Stimulated activated naive CD8-positive, alpha-beta T cell treated with anti-CD3 and anti-CD28 coated beads, Interleukin-15, Interleukin-2, amounts not matched to agents 100 ng/mL and 50 ng/mL, for 24 hours (primary cell): ENCODE data around the gene ALCAM.
A peak's percentile ranks its signal among the peaks of the same experiment; 100 is the strongest.
"Not testable (repeated sequence)": the region's sequence is repeated elsewhere in the genome, so short reads cannot be mapped to it uniquely, and the experiment has no call there.

Experiments used
- H3K27ac Mint-ChIP-seq: one replicate; pipeline ENCODE4 v1.8.0; 2021; ENCODE audit warnings: mild to moderate bottlenecking, mixed read lengths
- H3K27me3 Mint-ChIP-seq: one replicate; pipeline ENCODE4 v1.8.0; 2021; ENCODE audit warnings: mixed read lengths
- H3K36me3 Mint-ChIP-seq: one replicate; pipeline ENCODE4 v1.8.0; 2021; ENCODE audit warnings: low read depth, mixed read lengths
- H3K4me1 Mint-ChIP-seq: one replicate; pipeline ENCODE4 v1.8.0; 2021; ENCODE audit warnings: low read depth, mixed read lengths
- H3K4me3 Mint-ChIP-seq: one replicate; pipeline ENCODE4 v1.8.0; 2021; ENCODE audit warnings: mild to moderate bottlenecking, mixed read lengths
- H3K9me3 Mint-ChIP-seq: one replicate; pipeline ENCODE4 v1.8.0; 2021; ENCODE audit warnings: mixed read lengths

Gene ALCAM

DNA sequence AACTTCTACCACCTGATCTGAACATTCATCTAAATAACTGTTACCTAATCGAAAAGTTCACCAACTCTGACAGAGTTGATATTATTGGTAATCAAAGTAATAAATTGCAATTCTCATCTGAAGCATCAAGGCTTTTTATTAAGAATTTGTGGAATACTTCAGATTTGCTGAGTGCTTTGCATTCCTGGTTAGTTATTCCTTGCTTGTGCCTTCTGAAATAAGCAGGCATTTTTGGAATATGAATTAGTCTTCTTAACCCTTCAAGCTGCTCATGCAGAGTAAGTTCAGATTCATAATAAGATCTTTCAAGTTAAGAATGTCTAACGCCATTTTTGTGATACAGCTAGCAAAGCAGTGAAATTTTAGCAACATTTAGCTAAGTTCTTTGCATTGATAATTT is 188.5 kb downstream of the ALCAM start:
- Mint-ChIP-seq H3K27ac (no peak overlapping the region), H3K36me3 (peaks cover 46% of the 10 kb centered on the region), H3K9me3 (no peaks in the 10 kb centered on the region), H3K27me3 (no peaks in the 10 kb centered on the region), H3K4me3 (no peak overlapping the region), H3K4me1 (no peaks in the 10 kb centered on the region)

GRCh38 chr3:105559856-105560255 is 193.1 kb downstream of the ALCAM start:
- H3K27ac Mint-ChIP-seq = no peak overlapping the region
- H3K36me3 Mint-ChIP-seq = peaks cover 18% of the 10 kb centered on the region
- no peaks in the 10 kb centered on the region for H3K27me3 Mint-ChIP-seq
- no peaks in the 10 kb centered on the region for H3K4me1 Mint-ChIP-seq
- H3K9me3 Mint-ChIP-seq = no peaks in the 10 kb centered on the region
- H3K4me3 Mint-ChIP-seq = no peak overlapping the region

- Mint-ChIP-seq H3K4me1 (no peaks in the 10 kb centered on the region), H3K9me3 (peaks cover 7% of the 10 kb centered on the region), H3K27me3 (no peaks in the 10 kb centered on the region), H3K27ac (no peak overlapping the region), H3K36me3 (peaks cover 22% of the 10 kb centered on the region), H3K4me3 (no peak overlapping the region)
Observed at GRCh38 chr3:105561876-105562275, 195.2 kb downstream of the ALCAM start.

- Mint-ChIP-seq H3K4me3 (no peak overlapping the region), H3K27me3 (no peaks in the 10 kb centered on the region), H3K4me1 (no peaks in the 10 kb centered on the region), H3K9me3 (peaks cover 7% of the 10 kb centered on the region), H3K27ac (no peak overlapping the region), H3K36me3 (peaks cover 23% of the 10 kb centered on the region)
Observed at GRCh38 chr3:105564546-105565288, 198.0 kb downstream of the ALCAM start.

- Mint-ChIP-seq H3K4me3 (no peak overlapping the region), H3K4me1 (no peaks in the 10 kb centered on the region), H3K27me3 (no peaks in the 10 kb centered on the region), H3K9me3 (no peaks in the 10 kb centered on the region), H3K27ac (no peak overlapping the region), H3K36me3 (peaks cover 18% of the 10 kb centered on the region)
Observed at GRCh38 chr3:105571005-105571404, 204.3 kb downstream of the ALCAM start.

- H3K9me3 Mint-ChIP-seq = no peaks in the 10 kb centered on the region
- no peaks in the 10 kb centered on the region for H3K4me1 Mint-ChIP-seq
- no peaks in the 10 kb centered on the region for H3K27me3 Mint-ChIP-seq
- H3K4me3 Mint-ChIP-seq = no peak overlapping the region
- peaks cover 13% of the 10 kb centered on the region for H3K36me3 Mint-ChIP-seq
- no peak overlapping the region for H3K27ac Mint-ChIP-seq
Observed at GRCh38 chr3:105572501-105572900, 205.8 kb downstream of the ALCAM start.

- H3K9me3 Mint-ChIP-seq = no peaks in the 10 kb centered on the region
- H3K4me1 Mint-ChIP-seq = no peaks in the 10 kb centered on the region
- H3K27me3 Mint-ChIP-seq = no peaks in the 10 kb centered on the region
- H3K4me3 Mint-ChIP-seq = no peak overlapping the region
- no peaks in the 10 kb centered on the region for H3K36me3 Mint-ChIP-seq
- no peak overlapping the region for H3K27ac Mint-ChIP-seq
Observed at GRCh38 chr3:105579439-105579838, 212.7 kb downstream of the ALCAM start.

DNA sequence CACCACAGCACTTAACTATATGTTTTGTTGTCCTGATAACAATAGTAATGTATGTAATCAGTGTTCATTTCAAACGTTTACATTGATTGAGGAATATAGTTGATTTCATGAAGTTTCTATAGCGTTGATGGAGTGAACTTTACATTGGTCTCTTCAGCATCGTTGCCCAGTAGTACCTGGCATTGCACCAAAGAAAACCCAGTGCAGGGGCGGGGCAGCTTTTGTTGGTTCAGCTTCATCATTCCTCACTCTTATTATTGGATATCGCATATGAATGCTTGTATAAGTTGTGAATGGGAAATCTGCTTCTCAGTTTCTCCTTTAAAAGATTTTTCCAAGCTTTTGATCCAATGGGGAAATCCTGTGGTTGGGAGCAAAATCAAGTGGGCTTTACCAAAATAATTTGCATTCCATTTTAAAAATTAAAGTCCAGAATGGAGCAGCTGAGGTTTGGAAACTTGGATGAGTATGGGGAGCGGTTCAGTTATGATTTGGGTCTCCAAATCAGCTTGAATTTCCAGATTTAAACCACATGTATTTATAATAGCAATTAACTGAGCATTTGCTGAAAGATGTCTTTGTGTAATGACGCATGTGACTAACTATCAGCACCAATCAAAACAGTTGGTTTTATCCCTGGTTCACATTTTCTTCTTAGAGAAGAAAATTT is 213.7 kb downstream of the ALCAM start:
- H3K27me3 Mint-ChIP-seq = no peaks in the 10 kb centered on the region
- no peaks in the 10 kb centered on the region for H3K9me3 Mint-ChIP-seq
- no peak overlapping the region for H3K27ac Mint-ChIP-seq
- H3K4me1 Mint-ChIP-seq = no peaks in the 10 kb centered on the region
- H3K4me3 Mint-ChIP-seq = no peak overlapping the region
- no peaks in the 10 kb centered on the region for H3K36me3 Mint-ChIP-seq

GRCh38 chr3:105582015-105582414 is 215.3 kb downstream of the ALCAM start:
- H3K9me3 Mint-ChIP-seq = no peaks in the 10 kb centered on the region
- no peak overlapping the region for H3K4me3 Mint-ChIP-seq
- no peaks in the 10 kb centered on the region for H3K27me3 Mint-ChIP-seq
- H3K36me3 Mint-ChIP-seq = no peaks in the 10 kb centered on the region
- H3K27ac Mint-ChIP-seq = no peak overlapping the region
- H3K4me1 Mint-ChIP-seq = no peaks in the 10 kb centered on the region

GRCh38 chr3:105584003-105584790 is 217.5 kb downstream of the ALCAM start:
- Mint-ChIP-seq H3K4me1 (no peaks in the 10 kb centered on the region), H3K9me3 (no peaks in the 10 kb centered on the region), H3K27ac (no peak overlapping the region), H3K36me3 (no peaks in the 10 kb centered on the region), H3K4me3 (no peak overlapping the region), H3K27me3 (no peaks in the 10 kb centered on the region)

DNA sequence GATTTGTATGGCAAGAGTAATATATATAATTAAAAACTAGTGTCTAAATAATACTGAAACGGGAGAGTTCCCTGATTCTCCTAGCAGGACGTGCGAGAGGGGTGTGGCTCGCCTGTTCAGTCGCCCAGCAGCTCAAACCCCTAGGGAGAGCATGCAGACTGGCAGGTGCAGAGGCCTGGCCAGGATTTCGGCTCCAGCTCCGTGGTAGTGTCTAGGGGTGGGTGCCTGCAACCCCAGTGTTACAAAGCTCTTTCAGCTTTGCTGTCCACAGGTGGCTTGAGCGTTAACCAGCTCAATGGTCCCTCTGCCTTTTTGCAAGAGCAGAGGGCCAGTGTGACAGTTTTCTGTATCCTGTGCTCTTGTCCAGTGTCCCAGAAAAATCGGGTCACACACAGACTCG is 226.6 kb downstream of the ALCAM start:
- H3K36me3 Mint-ChIP-seq = no peaks in the 10 kb centered on the region
- H3K27me3 Mint-ChIP-seq = no peaks in the 10 kb centered on the region
- no peak overlapping the region for H3K4me3 Mint-ChIP-seq
- H3K4me1 Mint-ChIP-seq = peaks cover 16% of the 10 kb centered on the region
- H3K9me3 Mint-ChIP-seq = peaks cover 3% of the 10 kb centered on the region
- no peak overlapping the region for H3K27ac Mint-ChIP-seq

DNA sequence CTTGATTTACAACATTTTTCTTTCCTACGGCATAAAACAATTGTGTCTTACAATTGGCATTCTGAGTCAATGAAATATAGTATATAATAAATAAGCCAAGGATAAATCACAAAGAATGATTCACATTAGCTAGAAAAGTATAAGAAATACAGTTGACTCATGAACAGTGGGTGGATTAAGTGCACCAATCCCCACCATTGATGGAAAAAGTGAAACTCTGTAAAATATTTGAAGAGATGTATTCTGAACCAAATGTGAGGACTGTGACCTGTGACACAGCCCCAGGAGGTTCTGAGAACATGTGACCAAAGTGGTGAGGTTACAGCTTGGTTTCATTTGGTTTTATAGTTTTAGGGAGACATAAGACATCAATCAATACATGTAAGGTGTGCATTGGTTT is 227.5 kb downstream of the ALCAM start:
- peak overlapping the region; percentile 54 for H3K27ac Mint-ChIP-seq
- peaks cover 16% of the 10 kb centered on the region for H3K4me1 Mint-ChIP-seq
- H3K9me3 Mint-ChIP-seq = peaks cover 3% of the 10 kb centered on the region
- peak overlapping the region; percentile 2 for H3K4me3 Mint-ChIP-seq
- no peaks in the 10 kb centered on the region for H3K36me3 Mint-ChIP-seq
- H3K27me3 Mint-ChIP-seq = no peaks in the 10 kb centered on the region

DNA sequence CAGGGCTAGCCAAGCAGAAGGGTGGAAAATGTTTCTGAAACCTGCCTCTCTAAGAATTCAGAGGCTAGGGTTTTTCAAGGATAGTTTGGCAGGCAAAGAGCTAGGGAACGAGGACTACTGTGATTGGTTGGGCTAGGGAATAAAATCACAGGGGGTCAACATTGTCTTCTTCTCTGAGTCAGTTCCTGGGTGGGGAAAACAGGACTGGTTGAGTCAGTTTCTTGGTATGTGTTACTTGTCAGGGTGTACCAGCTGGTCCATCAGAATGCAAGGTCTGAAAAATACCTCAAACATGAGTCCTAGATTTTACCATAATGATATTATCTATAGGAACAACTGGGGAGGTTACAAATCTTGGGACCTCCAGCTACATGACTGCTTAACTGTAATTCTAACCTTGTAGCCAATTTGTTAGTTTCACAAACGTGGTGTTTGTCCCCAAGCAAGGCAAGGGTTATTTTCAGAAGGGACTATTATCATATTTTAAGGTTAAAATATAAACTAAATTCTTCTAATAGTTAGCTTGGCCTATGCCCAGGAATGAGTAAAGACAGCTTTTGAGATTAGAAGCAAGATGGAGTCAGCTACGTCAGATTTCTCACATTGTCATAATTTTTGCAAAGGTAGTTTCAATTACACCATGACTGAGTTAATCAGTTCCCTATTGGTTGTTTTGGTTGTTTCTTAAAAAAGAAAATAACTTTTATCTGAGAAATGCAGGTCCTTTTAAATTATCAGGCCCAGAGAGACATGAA is 231.5 kb downstream of the ALCAM start:
- H3K27ac Mint-ChIP-seq = no peak overlapping the region
- H3K4me1 Mint-ChIP-seq = peaks cover 16% of the 10 kb centered on the region
- H3K9me3 Mint-ChIP-seq = no peaks in the 10 kb centered on the region
- peaks cover 5% of the 10 kb centered on the region for H3K27me3 Mint-ChIP-seq
- H3K4me3 Mint-ChIP-seq = no peak overlapping the region
- no peaks in the 10 kb centered on the region for H3K36me3 Mint-ChIP-seq

- Mint-ChIP-seq H3K9me3 (no peaks in the 10 kb centered on the region), H3K27ac (no peak overlapping the region), H3K4me3 (no peak overlapping the region), H3K27me3 (peaks cover 5% of the 10 kb centered on the region), H3K36me3 (no peaks in the 10 kb centered on the region), H3K4me1 (peaks cover 9% of the 10 kb centered on the region)
Observed at GRCh38 chr3:105599350-105599749, 232.6 kb downstream of the ALCAM start.

DNA sequence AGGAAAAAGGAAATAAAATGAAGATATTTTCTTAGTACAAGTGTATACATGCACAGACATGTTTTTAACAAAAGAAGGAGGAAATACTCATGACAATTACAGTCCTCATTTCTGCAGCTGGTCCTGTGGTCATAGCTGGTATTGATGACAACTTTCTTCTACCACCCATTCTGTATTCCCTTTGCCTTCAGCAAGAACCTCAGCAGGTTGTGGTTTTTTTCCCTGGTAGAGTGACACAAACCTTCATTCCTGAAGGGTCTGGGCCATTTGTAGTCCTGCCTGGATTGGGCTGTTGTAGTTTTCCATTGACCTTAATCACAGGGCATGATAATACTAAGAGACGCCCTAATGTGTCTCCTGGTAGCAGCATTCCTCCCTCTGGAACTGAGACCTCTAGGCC is 235.0 kb downstream of the ALCAM start:
- not testable (repeated sequence) for H3K4me3 Mint-ChIP-seq, H3K36me3 Mint-ChIP-seq, H3K9me3 Mint-ChIP-seq, H3K27ac Mint-ChIP-seq, H3K27me3 Mint-ChIP-seq, H3K4me1 Mint-ChIP-seq
